Measurements from ENCODE around the gene OR6C1. TPM values are rescaled to one million over a fixed set of nuclear protein-coding genes. Genes with fewer than 3 reads are reported as not detected.
"Not testable (repeated sequence)": the region's sequence is repeated elsewhere in the genome, so short reads cannot be mapped to it uniquely, and the experiment has no call there.

OR6C1 gene
- total RNA-seq, 1 donor from 2014 or later: not detected

GRCh38 chr12:55330446-55330845 lies 16.3 kb downstream of the OR6C1 start, which contains the start of gene OR6C3:
TSS of gene OR6C3 (plus strand) at chr12:55330746. CDS start at chr12:55331701, 955 bp downstream.
- Mint-ChIP-seq H3K27ac (ENCODE audit: unreplicated experiment) (no peak within 1 kb of the TSS), H3K4me1 (ENCODE audit: low read depth, unreplicated experiment) (no peaks in the 10 kb centered on the region), H3K27me3 (ENCODE audit: low read depth, unreplicated experiment) (no peaks in the 10 kb centered on the region), H3K9me3 (ENCODE audit: unreplicated experiment) (no peaks in the 10 kb centered on the region), H3K36me3 (ENCODE audit: low read depth, unreplicated experiment) (no peaks in the 10 kb centered on the region), H3K4me3 (ENCODE audit: unreplicated experiment) (no peak within 1 kb of the TSS)
- Histone ChIP-seq H3K79me2 (ENCODE audit: insufficient read depth, low read length) (no peaks in the 10 kb centered on the region), H3K36me3 (ENCODE audit: insufficient read depth, low read length) (no peaks in the 10 kb centered on the region), H4K20me1 (ENCODE audit: insufficient read depth, low read length) (no peaks in the 10 kb centered on the region), H3K4me1 (ENCODE audit: insufficient read depth, low read length) (no peaks in the 10 kb centered on the region), H3K27me3 (ENCODE audit: insufficient read depth, low read length) (no peaks in the 10 kb centered on the region), H3K9me3 (ENCODE audit: insufficient read depth, low read depth, low read length) (no peaks in the 10 kb centered on the region), H3K4me2 (ENCODE audit: low read length) (no peak within 1 kb of the TSS), H3K27ac (ENCODE audit: low read depth, low read length) (no peak within 1 kb of the TSS), H3K9ac (ENCODE audit: low read length) (no peak within 1 kb of the TSS), H2AFZ (ENCODE audit: low read depth, low read length) (no peak within 1 kb of the TSS), H3K4me3 (ENCODE audit: insufficient read depth, low read depth, low read length) (no peak within 1 kb of the TSS)
- TF ChIP-seq, protein P1, sequence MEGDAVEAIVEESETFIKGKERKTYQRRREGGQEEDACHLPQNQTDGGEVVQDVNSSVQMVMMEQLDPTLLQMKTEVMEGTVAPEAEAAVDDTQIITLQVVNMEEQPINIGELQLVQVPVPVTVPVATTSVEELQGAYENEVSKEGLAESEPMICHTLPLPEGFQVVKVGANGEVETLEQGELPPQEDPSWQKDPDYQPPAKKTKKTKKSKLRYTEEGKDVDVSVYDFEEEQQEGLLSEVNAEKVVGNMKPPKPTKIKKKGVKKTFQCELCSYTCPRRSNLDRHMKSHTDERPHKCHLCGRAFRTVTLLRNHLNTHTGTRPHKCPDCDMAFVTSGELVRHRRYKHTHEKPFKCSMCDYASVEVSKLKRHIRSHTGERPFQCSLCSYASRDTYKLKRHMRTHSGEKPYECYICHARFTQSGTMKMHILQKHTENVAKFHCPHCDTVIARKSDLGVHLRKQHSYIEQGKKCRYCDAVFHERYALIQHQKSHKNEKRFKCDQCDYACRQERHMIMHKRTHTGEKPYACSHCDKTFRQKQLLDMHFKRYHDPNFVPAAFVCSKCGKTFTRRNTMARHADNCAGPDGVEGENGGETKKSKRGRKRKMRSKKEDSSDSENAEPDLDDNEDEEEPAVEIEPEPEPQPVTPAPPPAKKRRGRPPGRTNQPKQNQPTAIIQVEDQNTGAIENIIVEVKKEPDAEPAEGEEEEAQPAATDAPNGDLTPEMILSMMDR (IDR thresholded peaks at IDR 0.05; ENCODE audit: insufficient read depth, low read depth, low read length): no peak
- no peak for TF ChIP-seq EZH2 (IDR thresholded peaks at IDR 0.05; ENCODE audit: insufficient read depth, low read length)
- DNase-seq (ENCODE audit: low read depth): no peak
- FAIRE-seq: no peak

- FAIRE-seq: no peak
- TF ChIP-seq, protein P1 (IDR thresholded peaks at IDR 0.05; ENCODE audit: insufficient read depth, low read depth, low read length): no peak
- no peak for TF ChIP-seq EZH2 (IDR thresholded peaks at IDR 0.05; ENCODE audit: insufficient read depth, low read length)
- H3K9me3 Mint-ChIP-seq (ENCODE audit: unreplicated experiment): no peaks in the 10 kb centered on the region
Observed at GRCh38 chr12:55336002-55336401, 21.9 kb downstream of the OR6C1 start.

GRCh38 chr12:55355338-55355737 lies 41.2 kb downstream of the OR6C1 start:
- H3K27me3 ChIP-seq (ENCODE audit: insufficient read depth, low read length); H3K9ac ChIP-seq (ENCODE audit: low read length); H4K20me1 ChIP-seq (ENCODE audit: insufficient read depth, low read length); H3K9me3 ChIP-seq (ENCODE audit: insufficient read depth, low read depth, low read length); H3K27ac ChIP-seq (ENCODE audit: low read depth, low read length); H3K4me1 ChIP-seq (ENCODE audit: insufficient read depth, low read length); H3K4me3 Mint-ChIP-seq (ENCODE audit: unreplicated experiment); H3K36me3 ChIP-seq (ENCODE audit: insufficient read depth, low read length); H3K36me3 Mint-ChIP-seq (ENCODE audit: low read depth, unreplicated experiment); H3K4me1 Mint-ChIP-seq (ENCODE audit: low read depth, unreplicated experiment); H3K27ac Mint-ChIP-seq (ENCODE audit: unreplicated experiment); H3K79me2 ChIP-seq (ENCODE audit: insufficient read depth, low read length); H3K27me3 Mint-ChIP-seq (ENCODE audit: low read depth, unreplicated experiment); H2AFZ ChIP-seq (ENCODE audit: low read depth, low read length); FAIRE-seq; DNase-seq (ENCODE audit: low read depth); H3K4me3 ChIP-seq (ENCODE audit: insufficient read depth, low read depth, low read length); H3K4me2 ChIP-seq (ENCODE audit: low read length); H3K9me3 Mint-ChIP-seq (ENCODE audit: unreplicated experiment): not testable (repeated sequence)

More at GRCh38 chr12:55336002-55336401, 21.9 kb downstream of the OR6C1 start:
- H3K4me2 ChIP-seq (ENCODE audit: low read length): no peak overlapping the region
- Mint-ChIP-seq H3K4me1 (ENCODE audit: low read depth, unreplicated experiment) (no peaks in the 10 kb centered on the region), H3K36me3 (ENCODE audit: low read depth, unreplicated experiment) (no peaks in the 10 kb centered on the region), H3K27ac (ENCODE audit: unreplicated experiment) (no peak overlapping the region), H3K4me3 (ENCODE audit: unreplicated experiment) (no peak overlapping the region), H3K27me3 (ENCODE audit: low read depth, unreplicated experiment) (no peaks in the 10 kb centered on the region)
- no peaks in the 10 kb centered on the region for H3K9me3 ChIP-seq (ENCODE audit: insufficient read depth, low read depth, low read length)
- H3K27me3 ChIP-seq (ENCODE audit: insufficient read depth, low read length): no peaks in the 10 kb centered on the region
- H3K27ac ChIP-seq (ENCODE audit: low read depth, low read length): no peak overlapping the region
- H4K20me1 ChIP-seq (ENCODE audit: insufficient read depth, low read length): no peaks in the 10 kb centered on the region
- H3K4me3 ChIP-seq (ENCODE audit: insufficient read depth, low read depth, low read length): no peak overlapping the region
- no peaks in the 10 kb centered on the region for H3K4me1 ChIP-seq (ENCODE audit: insufficient read depth, low read length)
- DNase-seq (ENCODE audit: low read depth): no peak
- no peaks in the 10 kb centered on the region for H3K79me2 ChIP-seq (ENCODE audit: insufficient read depth, low read length)
- H3K9ac ChIP-seq (ENCODE audit: low read length): no peak overlapping the region
- no peak overlapping the region for H2AFZ ChIP-seq (ENCODE audit: low read depth, low read length)
- H3K36me3 ChIP-seq (ENCODE audit: insufficient read depth, low read length): no peaks in the 10 kb centered on the region

Measured in astrocyte (in vitro differentiated cells and primary cell).